ENCODE results near the gene LRRC14B.

- TF ChIP-seq YY1 (IDR thresholded peaks at IDR 0.05; ENCODE audit: insufficient read depth, insufficient read length): no peak
- no peak for TF ChIP-seq ZNF274 (IDR thresholded peaks at IDR 0.05; ENCODE audit: low read depth, low read length)
These were observed 27.1 kb upstream of the LRRC14B start for GRCh38 chr5:164244-164643.

Data from NT2/D1 (cell line).